Immature natural killer cell (primary cell): ENCODE data around the gene CDC7. TPM values are rescaled to one million over a fixed set of nuclear protein-coding genes. Genes with fewer than 3 reads are reported as not detected.
"Not testable (repeated sequence)": the region's sequence is repeated elsewhere in the genome, so short reads cannot be mapped to it uniquely, and the experiment has no call there.

Source experiments
- DNase-seq, 3 donors: peaks; one replicate each; pipeline ENCODE4 v3.0.0; 2022; ENCODE audit warnings: mixed read lengths in 1 of 3
- H3K27ac Mint-ChIP-seq, 6 donors: one replicate each; pipeline ENCODE4 v1.8.0; 2020; ENCODE audit warnings: mixed read lengths in 6 of 6, mild to moderate bottlenecking in 5 of 6, inconsistent platforms in 4 of 6, moderate library complexity in 3 of 6
- H3K27me3 Mint-ChIP-seq, 3 donors: one replicate each; pipeline ENCODE4 v1.8.0; 2020 to 2021; ENCODE audit warnings: low read depth in 3 of 3, mild to moderate bottlenecking in 3 of 3, mixed read lengths in 3 of 3, moderate library complexity in 3 of 3, inconsistent platforms in 1 of 3
- H3K36me3 Mint-ChIP-seq, 3 donors: one replicate each; pipeline ENCODE4 v1.8.0; 2020; ENCODE audit warnings: mixed read lengths in 3 of 3, inconsistent platforms in 2 of 3, mild to moderate bottlenecking in 2 of 3
- H3K4me1 Mint-ChIP-seq, 2 donors: one replicate each; pipeline ENCODE4 v1.8.0; 2020; ENCODE audit warnings: inconsistent platforms in 2 of 2, mild to moderate bottlenecking in 2 of 2, mixed read lengths in 2 of 2, moderate library complexity in 1 of 2
- H3K4me3 Mint-ChIP-seq, 5 donors: one replicate each; pipeline ENCODE4 v1.8.0; 2020; ENCODE audit warnings: mild to moderate bottlenecking in 5 of 5, mixed read lengths in 5 of 5, inconsistent platforms in 3 of 5, moderate library complexity in 3 of 5
- H3K9me3 Mint-ChIP-seq, 6 donors: one replicate each; pipeline ENCODE4 v1.8.0; 2020; ENCODE audit warnings: mild to moderate bottlenecking in 6 of 6, mixed read lengths in 6 of 6, inconsistent platforms in 4 of 6, moderate library complexity in 3 of 6
- polyA plus RNA-seq, 3 donors: library from polyadenylated mRNA; unstranded; fragments of 300-500 nt; fragmentation: Illumina TruSeq; gene quantifications; one replicate each; pipeline ENCODE4 v1.2.3, GENCODE V29; 2021

The CDC7 gene
- 1 to 10 TPM; 1.2 to 3.8 (median 2.4) TPM for polyA plus RNA-seq

DNA sequence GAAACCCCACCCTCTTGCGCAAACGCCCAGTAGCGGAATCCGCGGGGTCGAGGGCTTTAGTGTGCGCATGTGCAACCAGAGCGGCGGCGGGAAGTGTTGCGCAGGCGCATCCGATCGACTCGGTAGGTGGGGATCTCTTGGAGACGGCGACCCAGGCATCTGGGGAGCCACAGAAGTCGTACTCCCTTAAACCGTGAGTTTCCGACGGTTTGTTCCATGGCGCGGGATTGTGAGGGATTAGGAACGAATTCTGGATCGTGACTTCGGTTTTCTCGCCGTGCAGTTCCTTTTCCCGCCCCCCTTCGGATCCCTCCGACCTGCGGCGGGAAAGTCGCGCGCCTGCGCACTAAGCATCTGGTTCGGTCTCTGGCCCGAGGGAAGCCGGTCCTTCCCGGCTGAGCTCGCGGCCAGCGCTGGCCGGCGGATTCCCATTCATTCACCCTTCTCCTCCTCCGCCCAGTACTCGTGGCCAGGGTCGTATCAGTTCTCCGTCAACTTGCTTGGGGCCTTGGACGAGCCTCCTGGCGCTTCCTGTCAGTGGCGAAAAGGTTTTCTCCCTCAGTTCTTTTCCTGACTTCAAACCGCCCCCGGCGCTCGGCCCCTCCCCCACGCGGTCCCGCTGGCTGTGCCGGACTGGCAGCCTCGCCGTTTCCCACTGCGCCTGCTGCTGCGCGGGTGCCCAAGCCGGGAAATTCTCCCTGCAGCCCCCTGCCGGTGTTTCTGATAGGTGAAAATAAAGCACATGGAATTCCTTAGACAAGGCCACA lies at the start of gene CDC7:
TSS of gene CDC7 (plus strand) at position 96 of the 767 bp plus-strand sequence. CDS start 866 bp downstream, outside the sequence.
- peak; percentile 84 to 88 (median 87) for DNase-seq
- Mint-ChIP-seq H3K4me1 (peaks cover 16 to 18% of the 10 kb centered on the region in 2 donors), H3K27ac (no peak within 1 kb of the TSS), H3K4me3 (no peak within 1 kb of the TSS), H3K36me3 (peaks cover 0 to 3% (median 0%) of the 10 kb centered on the region in 3 donors), H3K27me3 (peaks cover 0 to 6% (median 6%) of the 10 kb centered on the region in 3 donors), H3K9me3 (no peaks in the 10 kb centered on the region)

GRCh38 chr1:91454136-91454535 lies 46.5 kb upstream of the CDC7 start:
- no peaks in the 10 kb centered on the region for H3K4me1 Mint-ChIP-seq
- H3K9me3 Mint-ChIP-seq: no peaks in the 10 kb centered on the region
- no peak for DNase-seq
- H3K4me3 Mint-ChIP-seq: no peak overlapping the region
- no peak overlapping the region for H3K27ac Mint-ChIP-seq
- no peaks in the 10 kb centered on the region for H3K36me3 Mint-ChIP-seq
- H3K27me3 Mint-ChIP-seq: peaks cover 0 to 2% (median 0%) of the 10 kb centered on the region in 3 donors

DNA sequence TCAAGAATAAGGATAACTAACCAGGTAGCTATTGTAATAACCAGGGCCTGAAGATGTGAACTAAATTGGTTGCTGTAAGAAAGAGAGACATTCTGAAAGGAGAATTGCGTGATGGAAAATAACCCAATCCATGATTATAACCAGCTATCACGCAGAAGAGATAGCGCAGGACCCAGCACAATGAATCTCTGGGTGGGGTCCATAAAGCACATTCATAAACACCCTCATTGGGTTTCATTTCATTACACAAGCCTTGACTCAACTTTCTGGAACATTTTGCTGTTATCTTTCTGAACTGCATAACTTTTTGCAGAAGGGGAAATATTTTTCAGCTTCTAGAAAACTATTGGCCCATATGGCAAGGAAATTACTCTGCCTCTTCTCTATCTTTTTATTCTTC lies 45.3 kb upstream of the CDC7 start:
- H3K4me3 Mint-ChIP-seq: no peak overlapping the region
- no peaks in the 10 kb centered on the region for H3K9me3 Mint-ChIP-seq
- H3K27me3 Mint-ChIP-seq: peaks cover 0 to 2% (median 0%) of the 10 kb centered on the region in 3 donors
- H3K36me3 Mint-ChIP-seq: no peaks in the 10 kb centered on the region
- DNase-seq: no peak
- H3K4me1 Mint-ChIP-seq: no peaks in the 10 kb centered on the region
- H3K27ac Mint-ChIP-seq: no peak overlapping the region

- no peaks in the 10 kb centered on the region for H3K9me3 Mint-ChIP-seq
- no peak overlapping the region for H3K27ac Mint-ChIP-seq
- peaks cover 0 to 2% (median 0%) of the 10 kb centered on the region in 3 donors for H3K27me3 Mint-ChIP-seq
- DNase-seq: no peak
- no peak overlapping the region for H3K4me3 Mint-ChIP-seq
- H3K36me3 Mint-ChIP-seq: no peaks in the 10 kb centered on the region
- H3K4me1 Mint-ChIP-seq: no peaks in the 10 kb centered on the region
These were observed 44.8 kb upstream of the CDC7 start for GRCh38 chr1:91455896-91456295.

GRCh38 chr1:91465350-91465749 lies 35.3 kb upstream of the CDC7 start:
- not testable (repeated sequence) for DNase-seq, H3K27me3 Mint-ChIP-seq, H3K27ac Mint-ChIP-seq, H3K4me1 Mint-ChIP-seq, H3K4me3 Mint-ChIP-seq
- Mint-ChIP-seq H3K9me3 (peaks cover 7 to 31% (median 21%) of the 10 kb centered on the region in 6 donors), H3K36me3 (peaks cover 8 to 14% (median 9%) of the 10 kb centered on the region in 3 donors)

- Mint-ChIP-seq H3K4me3 (no peak overlapping the region), H3K27ac (no peak overlapping the region), H3K36me3 (no peaks in the 10 kb centered on the region), H3K9me3 (no peaks in the 10 kb centered on the region), H3K27me3 (peaks cover 0 to 4% (median 2%) of the 10 kb centered on the region in 3 donors), H3K4me1 (no peaks in the 10 kb centered on the region)
- no peak for DNase-seq
These were observed 24.0 kb upstream of the CDC7 start for GRCh38 chr1:91476533-91477217.

- H3K4me1 Mint-ChIP-seq: peaks cover 2 to 6% of the 10 kb centered on the region in 2 donors
- peaks cover 0 to 11% (median 7%) of the 10 kb centered on the region in 6 donors for H3K9me3 Mint-ChIP-seq
- H3K4me3 Mint-ChIP-seq: no peak overlapping the region
- H3K36me3 Mint-ChIP-seq: peaks cover 0 to 11% (median 0%) of the 10 kb centered on the region in 3 donors
- H3K27me3 Mint-ChIP-seq: peaks cover 0 to 3% (median 1%) of the 10 kb centered on the region in 3 donors
- DNase-seq: no peak
- no peak overlapping the region for H3K27ac Mint-ChIP-seq
These were observed 13.2 kb upstream of the CDC7 start for GRCh38 chr1:91487469-91487868.

DNA sequence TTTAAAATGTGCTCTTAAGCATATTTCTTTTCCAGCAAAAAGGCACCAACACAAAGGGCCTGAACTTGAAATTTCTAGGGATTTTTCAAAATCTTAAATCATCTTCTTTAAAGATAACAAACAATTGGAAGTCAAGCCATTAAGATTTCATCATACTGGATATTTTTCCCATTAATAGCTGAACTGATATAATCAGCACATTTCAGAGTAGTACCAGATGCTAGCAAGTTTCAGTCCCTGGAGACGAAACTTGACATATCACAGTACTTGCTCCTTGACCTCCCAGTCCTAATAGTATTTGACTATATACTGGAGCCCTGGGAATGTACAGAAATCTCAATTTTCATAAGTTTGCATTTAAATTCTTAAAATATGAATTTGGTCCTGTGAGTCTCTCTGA lies 10.2 kb upstream of the CDC7 start:
- H3K9me3 Mint-ChIP-seq: no peaks in the 10 kb centered on the region
- H3K4me1 Mint-ChIP-seq: peaks cover 2 to 6% of the 10 kb centered on the region in 2 donors
- no peak for DNase-seq
- H3K27me3 Mint-ChIP-seq: peaks cover 0 to 4% (median 0%) of the 10 kb centered on the region in 3 donors
- H3K36me3 Mint-ChIP-seq: no peaks in the 10 kb centered on the region
- H3K4me3 Mint-ChIP-seq: no peak overlapping the region
- no peak overlapping the region for H3K27ac Mint-ChIP-seq

- Mint-ChIP-seq H3K9me3 (no peaks in the 10 kb centered on the region), H3K27me3 (peaks cover 3 to 6% (median 6%) of the 10 kb centered on the region in 3 donors), H3K36me3 (no peaks in the 10 kb centered on the region), H3K27ac (no peak overlapping the region), H3K4me3 (no peak overlapping the region), H3K4me1 (peaks cover 16 to 18% of the 10 kb centered on the region in 2 donors)
- no peak for DNase-seq
These were observed 2.6 kb upstream of the CDC7 start for GRCh38 chr1:91498035-91498434.

GRCh38 chr1:91498498-91499245 lies 2.0 kb upstream of the CDC7 start:
- H3K27me3 Mint-ChIP-seq: peaks cover 3 to 6% (median 6%) of the 10 kb centered on the region in 3 donors
- H3K27ac Mint-ChIP-seq: no peak overlapping the region
- peaks cover 16 to 18% of the 10 kb centered on the region in 2 donors for H3K4me1 Mint-ChIP-seq
- no peaks in the 10 kb centered on the region for H3K36me3 Mint-ChIP-seq
- no peaks in the 10 kb centered on the region for H3K9me3 Mint-ChIP-seq
- no peak for DNase-seq
- H3K4me3 Mint-ChIP-seq: no peak overlapping the region

DNA sequence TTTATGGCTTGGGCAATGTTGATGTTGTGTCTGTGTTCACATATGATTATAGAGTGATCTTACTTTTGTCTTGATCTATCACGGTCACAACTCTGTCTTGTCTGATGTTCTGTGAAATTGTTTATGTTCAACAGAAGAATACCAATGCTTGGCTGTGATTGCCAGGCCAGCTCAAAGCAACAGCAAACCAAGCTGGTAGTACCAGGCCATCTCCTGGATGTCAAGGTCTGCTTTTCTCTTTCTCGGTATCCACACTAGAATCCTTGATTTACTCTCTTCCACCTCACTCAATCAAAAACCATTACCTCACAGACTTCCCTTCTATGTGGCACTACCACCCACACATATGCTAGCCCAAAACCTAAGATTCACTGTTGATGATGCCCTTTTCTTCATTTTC lies 1.3 kb upstream of the CDC7 start:
- Mint-ChIP-seq H3K4me3 (no peak overlapping the region), H3K9me3 (no peaks in the 10 kb centered on the region), H3K36me3 (no peaks in the 10 kb centered on the region), H3K27ac (no peak overlapping the region), H3K27me3 (peaks cover 0 to 6% (median 6%) of the 10 kb centered on the region in 3 donors), H3K4me1 (peaks cover 16 to 18% of the 10 kb centered on the region in 2 donors)
- DNase-seq: no peak

DNA sequence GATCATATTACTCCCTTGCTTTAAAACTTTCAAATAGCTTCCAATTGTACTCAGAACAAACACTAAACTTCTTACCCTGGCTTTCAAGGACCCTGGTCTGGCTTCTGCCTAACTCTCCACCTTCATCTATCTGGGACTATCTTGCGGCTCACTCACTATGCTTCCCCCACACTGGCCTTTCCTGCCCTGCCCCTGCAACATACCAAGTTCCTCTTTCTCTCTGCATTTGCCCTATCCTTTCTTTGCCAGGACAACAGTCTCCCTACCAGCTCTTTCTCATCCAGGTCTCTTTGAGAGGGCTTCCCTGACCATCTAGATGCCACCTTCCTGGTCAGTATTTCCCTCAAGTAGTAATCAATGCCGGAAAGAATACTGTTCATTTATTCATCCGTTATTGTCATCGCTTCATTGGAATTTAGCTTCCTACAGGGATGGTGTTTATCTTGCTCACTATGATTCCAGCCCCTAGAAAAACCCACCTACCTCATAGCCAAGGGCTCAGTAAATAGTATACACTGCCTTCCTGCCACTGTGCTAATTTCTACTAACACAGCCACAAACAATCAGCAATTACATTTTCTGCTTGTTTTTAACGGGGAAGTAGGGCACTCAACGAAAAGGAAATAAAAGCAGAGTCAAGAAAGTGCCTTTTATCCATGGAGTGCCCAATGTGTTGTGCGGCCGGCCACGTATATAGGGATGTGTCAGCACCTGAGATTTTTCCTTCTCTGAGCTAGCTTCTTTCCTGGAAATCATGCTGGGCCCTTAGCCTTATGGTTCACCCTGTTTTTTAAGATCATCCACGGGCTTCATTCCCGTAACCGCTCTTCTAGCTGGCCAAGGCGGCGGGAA lies 521 bp upstream of the CDC7 start:
- no peaks in the 10 kb centered on the region for H3K9me3 Mint-ChIP-seq
- peaks cover 0 to 6% (median 6%) of the 10 kb centered on the region in 3 donors for H3K27me3 Mint-ChIP-seq
- no peak for DNase-seq
- H3K27ac Mint-ChIP-seq: no peak overlapping the region
- peaks cover 0 to 3% (median 0%) of the 10 kb centered on the region in 3 donors for H3K36me3 Mint-ChIP-seq
- peaks cover 16 to 18% of the 10 kb centered on the region in 2 donors for H3K4me1 Mint-ChIP-seq
- H3K4me3 Mint-ChIP-seq: no peak overlapping the region

- H3K4me1 Mint-ChIP-seq: peaks cover 16 to 18% of the 10 kb centered on the region in 2 donors
- H3K27ac Mint-ChIP-seq: no peak overlapping the region
- no peak for DNase-seq
- peaks cover 0 to 3% (median 0%) of the 10 kb centered on the region in 3 donors for H3K36me3 Mint-ChIP-seq
- peaks cover 0 to 6% (median 6%) of the 10 kb centered on the region in 3 donors for H3K27me3 Mint-ChIP-seq
- no peak overlapping the region for H3K4me3 Mint-ChIP-seq
- H3K9me3 Mint-ChIP-seq: no peaks in the 10 kb centered on the region
These were observed 836 bp downstream of the CDC7 start for GRCh38 chr1:91501523-91501851.
